GM20000 (cell line): ENCODE results near the gene CD164L2.
"Not testable (repeated sequence)": the region's sequence is repeated elsewhere in the genome, so short reads cannot be mapped to it uniquely, and the experiment has no call there.

Experiments
- DNase-seq: peaks from one replicate; pipeline ENCODE4 v3.0.0; 2012; ENCODE audit warnings: low spot score
- TF ChIP-seq, protein P1 (sequence below): IDR thresholded peaks from 2 replicates; pipeline ENCODE4 v1.5.1; 2012; ENCODE audit warnings: mild to moderate bottlenecking, control low read depth; ENCODE audit errors: extremely low read depth, missing control alignments

Gene CD164L2

DNA sequence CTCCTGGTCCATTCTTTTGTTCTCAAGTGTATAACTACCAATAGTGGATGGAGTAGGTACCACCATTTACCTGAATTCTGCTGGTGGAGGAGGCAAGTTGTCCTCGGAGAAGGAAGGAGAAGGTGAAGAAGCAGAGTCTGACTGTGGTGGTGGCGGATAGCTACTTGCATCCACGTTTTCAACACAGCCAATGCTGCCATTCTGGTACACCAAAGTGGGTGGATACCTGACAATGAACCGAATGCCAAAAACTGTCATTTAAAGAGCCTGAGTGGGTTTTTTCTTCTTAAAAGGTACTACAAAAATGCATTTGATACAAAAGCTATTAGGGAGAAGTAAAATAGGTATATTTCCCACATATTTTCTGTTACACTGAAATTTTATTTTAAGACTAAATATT, 29.4 kb upstream of the CD164L2 start:
- DNase-seq = no peak
- TF ChIP-seq, protein P1, sequence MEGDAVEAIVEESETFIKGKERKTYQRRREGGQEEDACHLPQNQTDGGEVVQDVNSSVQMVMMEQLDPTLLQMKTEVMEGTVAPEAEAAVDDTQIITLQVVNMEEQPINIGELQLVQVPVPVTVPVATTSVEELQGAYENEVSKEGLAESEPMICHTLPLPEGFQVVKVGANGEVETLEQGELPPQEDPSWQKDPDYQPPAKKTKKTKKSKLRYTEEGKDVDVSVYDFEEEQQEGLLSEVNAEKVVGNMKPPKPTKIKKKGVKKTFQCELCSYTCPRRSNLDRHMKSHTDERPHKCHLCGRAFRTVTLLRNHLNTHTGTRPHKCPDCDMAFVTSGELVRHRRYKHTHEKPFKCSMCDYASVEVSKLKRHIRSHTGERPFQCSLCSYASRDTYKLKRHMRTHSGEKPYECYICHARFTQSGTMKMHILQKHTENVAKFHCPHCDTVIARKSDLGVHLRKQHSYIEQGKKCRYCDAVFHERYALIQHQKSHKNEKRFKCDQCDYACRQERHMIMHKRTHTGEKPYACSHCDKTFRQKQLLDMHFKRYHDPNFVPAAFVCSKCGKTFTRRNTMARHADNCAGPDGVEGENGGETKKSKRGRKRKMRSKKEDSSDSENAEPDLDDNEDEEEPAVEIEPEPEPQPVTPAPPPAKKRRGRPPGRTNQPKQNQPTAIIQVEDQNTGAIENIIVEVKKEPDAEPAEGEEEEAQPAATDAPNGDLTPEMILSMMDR = no peak

- DNase-seq = no peak
- TF ChIP-seq, protein P1 = no peak
These were observed 27.6 kb upstream of the CD164L2 start for GRCh38 chr1:27410709-27411108.

GRCh38 chr1:27409669-27410068, 26.5 kb upstream of the CD164L2 start:
- TF ChIP-seq, protein P1 = no peak
- DNase-seq = no peak

DNA sequence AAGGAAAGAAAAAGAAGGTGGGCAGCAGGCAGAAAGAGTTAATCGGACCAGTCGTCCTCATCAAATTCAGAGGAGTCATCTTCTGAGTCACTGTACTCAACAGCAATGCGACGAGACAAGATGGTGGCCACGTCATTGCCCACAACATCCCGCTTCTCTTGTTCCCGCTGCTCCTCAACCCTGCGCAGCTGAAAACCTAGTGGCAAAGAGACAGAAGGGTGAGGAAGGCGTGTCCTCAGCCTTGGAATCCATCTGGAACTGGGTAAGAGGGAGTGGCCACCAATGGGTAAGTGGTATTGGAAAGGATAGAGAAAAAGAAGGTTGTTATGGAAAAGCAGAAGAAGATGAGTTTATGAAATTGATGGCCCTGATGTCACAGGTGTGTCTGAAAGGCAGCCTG, 25.0 kb upstream of the CD164L2 start:
- DNase-seq = no peak
- TF ChIP-seq, protein P1 = no peak

- DNase-seq = not testable (repeated sequence)
These were observed 23.7 kb upstream of the CD164L2 start for GRCh38 chr1:27406791-27407190.

DNA sequence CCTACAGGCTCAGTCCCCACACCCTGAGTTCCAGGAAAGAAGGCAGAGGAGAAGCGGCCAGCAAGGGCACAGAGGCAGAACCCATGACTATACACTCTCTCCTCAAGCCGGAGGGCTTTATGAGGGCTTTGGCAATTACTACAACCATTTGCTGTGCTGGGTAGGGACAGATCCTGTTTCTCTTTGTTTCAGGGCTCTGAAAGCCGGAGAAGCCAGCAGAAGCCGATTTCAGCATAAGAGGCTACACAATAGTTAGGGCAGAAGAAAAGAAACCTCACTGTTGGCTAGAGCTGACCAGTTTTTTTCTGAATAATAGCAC, 23.2 kb upstream of the CD164L2 start:
- no peak for DNase-seq
- TF ChIP-seq, protein P1 = no peak

DNA sequence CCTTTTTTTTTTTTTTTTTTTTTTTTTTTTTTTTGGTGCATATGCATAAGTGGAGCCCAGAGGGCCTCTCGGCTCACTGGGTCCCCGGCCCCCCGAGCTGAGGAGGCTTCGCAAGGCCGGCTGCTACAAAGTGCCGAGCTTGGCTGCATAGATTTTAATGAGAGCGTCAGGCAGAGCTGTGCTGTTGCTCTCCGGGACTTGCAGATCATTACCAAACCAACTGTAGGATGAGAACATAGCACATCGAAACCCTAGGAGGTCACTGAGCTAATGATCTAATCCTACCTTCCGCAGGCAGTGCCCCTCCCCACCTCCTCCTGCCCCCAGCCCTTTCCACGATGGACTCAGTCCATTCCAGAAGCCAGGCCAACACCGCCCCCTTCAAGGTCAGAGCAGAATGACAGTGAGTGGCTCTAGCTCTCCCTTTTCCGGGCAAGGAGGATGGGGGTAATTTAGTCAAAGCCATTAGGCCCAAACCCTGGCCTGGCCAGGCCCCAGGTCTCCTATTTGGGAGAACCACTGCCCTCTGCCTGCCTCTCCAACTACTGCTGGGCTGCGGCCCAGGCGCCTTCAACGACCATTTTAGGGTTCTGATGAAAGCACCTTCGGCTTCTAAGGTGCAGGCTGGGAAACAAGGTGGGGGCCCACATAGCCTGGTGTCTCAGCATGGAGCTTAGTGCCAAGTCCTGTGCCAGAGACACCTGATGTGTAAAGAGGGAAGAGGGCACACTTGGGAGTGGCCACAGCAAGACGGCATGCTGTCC, 22.6 kb upstream of the CD164L2 start:
- DNase-seq = not testable (repeated sequence)

- TF ChIP-seq, protein P1 = no peak
- no peak for DNase-seq
These were observed 21.9 kb upstream of the CD164L2 start for GRCh38 chr1:27405074-27405473.
